BLaER1 (cell line): Measurements from ENCODE around the gene DHRS7B.
A peak's percentile ranks its signal among the peaks of the same experiment; 100 is the strongest.
"Not testable (repeated sequence)": the region's sequence is repeated elsewhere in the genome, so short reads cannot be mapped to it uniquely, and the experiment has no call there.

Source experiments
- H3K27ac ChIP-seq: shearing (Covaris generic); formaldehyde crosslinking; 2 replicates; pipeline ENCODE4 v1.8.1; 2022
- H3K27me3 ChIP-seq: shearing (Covaris generic); formaldehyde crosslinking; 2 replicates; pipeline ENCODE4 v1.8.1; 2022
- H3K36me3 ChIP-seq: shearing (Covaris generic); formaldehyde crosslinking; 2 replicates; pipeline ENCODE4 v1.8.1; 2022
- H3K4me1 ChIP-seq: shearing (Covaris generic); formaldehyde crosslinking; 2 replicates; pipeline ENCODE4 v1.8.1; 2022
- H3K4me2 ChIP-seq: shearing (Covaris generic); formaldehyde crosslinking; 2 replicates; pipeline ENCODE4 v1.8.1; 2022
- H3K4me3 ChIP-seq: shearing (Covaris generic); formaldehyde crosslinking; 2 replicates; pipeline ENCODE4 v1.8.1; 2022
- H3K9ac ChIP-seq: shearing (Covaris generic); formaldehyde crosslinking; 2 replicates; pipeline ENCODE4 v1.8.1; 2022
- H3K9me3 ChIP-seq: shearing (Covaris generic); formaldehyde crosslinking; 2 replicates; pipeline ENCODE4 v1.8.1; 2022
- H4K20me1 ChIP-seq: shearing (Covaris generic); formaldehyde crosslinking; 2 replicates; pipeline ENCODE4 v1.8.1; 2022
- Cebpa-rat ChIP-seq: shearing (Covaris generic); IDR thresholded peaks from 2 replicates; pipeline ENCODE4 v1.8.1; 2022

DHRS7B gene

GRCh38 chr17:21186399-21187187 lies 59.8 kb downstream of the DHRS7B start:
- H3K4me2 ChIP-seq: no peak overlapping the region
- H3K36me3 ChIP-seq: peaks cover 73% of the 10 kb centered on the region
- no peaks in the 10 kb centered on the region for H3K9me3 ChIP-seq
- no peaks in the 10 kb centered on the region for H4K20me1 ChIP-seq
- TF ChIP-seq Cebpa-rat: no peak
- H3K4me1 ChIP-seq: no peaks in the 10 kb centered on the region
- no peak overlapping the region for H3K9ac ChIP-seq
- no peaks in the 10 kb centered on the region for H3K27me3 ChIP-seq
- no peak overlapping the region for H3K27ac ChIP-seq
- no peak overlapping the region for H3K4me3 ChIP-seq

- Histone ChIP-seq H3K9ac (no peak overlapping the region), H3K27me3 (no peaks in the 10 kb centered on the region), H4K20me1 (peaks cover 3% of the 10 kb centered on the region), H3K4me3 (no peak overlapping the region), H3K4me1 (peaks cover 20% of the 10 kb centered on the region), H3K36me3 (peaks cover 78% of the 10 kb centered on the region), H3K27ac (no peak overlapping the region), H3K4me2 (no peak overlapping the region), H3K9me3 (no peaks in the 10 kb centered on the region)
- TF ChIP-seq Cebpa-rat: no peak
Measured at GRCh38 chr17:21189361-21189760, 62.6 kb downstream of the DHRS7B start.

- Histone ChIP-seq H3K9me3 (no peaks in the 10 kb centered on the region), H4K20me1 (peaks cover 11% of the 10 kb centered on the region), H3K4me3 (no peak overlapping the region), H3K4me1 (peaks cover 27% of the 10 kb centered on the region), H3K9ac (no peak overlapping the region), H3K27ac (no peak overlapping the region), H3K36me3 (peaks cover 71% of the 10 kb centered on the region), H3K4me2 (no peak overlapping the region), H3K27me3 (no peaks in the 10 kb centered on the region)
- TF ChIP-seq Cebpa-rat: no peak
Measured at GRCh38 chr17:21190078-21190477, 63.3 kb downstream of the DHRS7B start.

- no peak for TF ChIP-seq Cebpa-rat
- H3K36me3 ChIP-seq: peaks cover 73% of the 10 kb centered on the region
- H3K4me1 ChIP-seq: peaks cover 43% of the 10 kb centered on the region
Measured at GRCh38 chr17:21191698-21192097, 64.9 kb downstream of the DHRS7B start.

GRCh38 chr17:21192414-21192813 lies 65.7 kb downstream of the DHRS7B start:
- H3K27me3 ChIP-seq, H3K9me3 ChIP-seq, H3K9ac ChIP-seq, H3K27ac ChIP-seq, H3K4me3 ChIP-seq: not testable (repeated sequence)
- Histone ChIP-seq H3K36me3 (peaks cover 75% of the 10 kb centered on the region), H4K20me1 (peaks cover 34% of the 10 kb centered on the region), H3K4me2 (peak overlapping the region; percentile 68; the same call in 1 of the 2 replicates), H3K4me1 (peaks cover 48% of the 10 kb centered on the region)

More at GRCh38 chr17:21191698-21192097, 64.9 kb downstream of the DHRS7B start:
- peaks cover 27% of the 10 kb centered on the region for H4K20me1 ChIP-seq
- H3K4me3 ChIP-seq: no peak overlapping the region
- no peak overlapping the region for H3K9ac ChIP-seq
- no peaks in the 10 kb centered on the region for H3K9me3 ChIP-seq
- no peaks in the 10 kb centered on the region for H3K27me3 ChIP-seq
- H3K27ac ChIP-seq: no peak overlapping the region
- H3K4me2 ChIP-seq: no peak overlapping the region

GRCh38 chr17:21193031-21193430 lies 66.3 kb downstream of the DHRS7B start:
- Histone ChIP-seq H4K20me1 (peaks cover 40% of the 10 kb centered on the region), H3K27ac (peak overlapping the region; percentile 60; the same call in 1 of the 2 replicates), H3K4me1 (peaks cover 54% of the 10 kb centered on the region)

GRCh38 chr17:21194226-21194625 lies 67.5 kb downstream of the DHRS7B start:
- H3K4me2 ChIP-seq: peak overlapping the region; percentile 68
- H3K27ac ChIP-seq: peak overlapping the region; percentile 60

More at GRCh38 chr17:21193031-21193430, 66.3 kb downstream of the DHRS7B start:
- no peak overlapping the region for H3K4me3 ChIP-seq
- no peaks in the 10 kb centered on the region for H3K27me3 ChIP-seq
- H3K9me3 ChIP-seq: no peaks in the 10 kb centered on the region
- peak overlapping the region; percentile 68 for H3K4me2 ChIP-seq
- TF ChIP-seq Cebpa-rat: no peak
- no peak overlapping the region for H3K9ac ChIP-seq
- peaks cover 81% of the 10 kb centered on the region for H3K36me3 ChIP-seq

GRCh38 chr17:21194703-21195102 lies 67.9 kb downstream of the DHRS7B start:
- Histone ChIP-seq H3K9me3 (no peaks in the 10 kb centered on the region), H3K4me3 (no peak overlapping the region), H3K4me2 (peak overlapping the region; percentile 68), H3K27me3 (no peaks in the 10 kb centered on the region), H3K36me3 (peaks cover 83% of the 10 kb centered on the region), H3K4me1 (peaks cover 57% of the 10 kb centered on the region), H3K9ac (peak overlapping the region; percentile 40; the same call in 1 of the 2 replicates), H4K20me1 (peaks cover 57% of the 10 kb centered on the region), H3K27ac (peak overlapping the region; percentile 60)
- no peak for TF ChIP-seq Cebpa-rat

More at GRCh38 chr17:21194226-21194625, 67.5 kb downstream of the DHRS7B start:
- Histone ChIP-seq H3K9ac (peak overlapping the region; percentile 40; the same call in 1 of the 2 replicates), H3K4me3 (no peak overlapping the region), H3K36me3 (peaks cover 83% of the 10 kb centered on the region), H3K9me3 (no peaks in the 10 kb centered on the region), H4K20me1 (peaks cover 52% of the 10 kb centered on the region), H3K4me1 (peaks cover 54% of the 10 kb centered on the region), H3K27me3 (no peaks in the 10 kb centered on the region)
- TF ChIP-seq Cebpa-rat: no peak

GRCh38 chr17:21196126-21196525 lies 69.4 kb downstream of the DHRS7B start:
- peaks cover 71% of the 10 kb centered on the region for H3K4me1 ChIP-seq
- H4K20me1 ChIP-seq: peaks cover 71% of the 10 kb centered on the region
- no peaks in the 10 kb centered on the region for H3K9me3 ChIP-seq
- no peak overlapping the region for H3K9ac ChIP-seq
- no peaks in the 10 kb centered on the region for H3K27me3 ChIP-seq
- H3K36me3 ChIP-seq: peaks cover 83% of the 10 kb centered on the region
- H3K4me3 ChIP-seq: no peak overlapping the region
- H3K4me2 ChIP-seq: peak overlapping the region; percentile 68; the same call in 1 of the 2 replicates
- TF ChIP-seq Cebpa-rat: no peak
- peak overlapping the region; percentile 29; the same call in 1 of the 2 replicates for H3K27ac ChIP-seq

GRCh38 chr17:21198411-21198810 lies 71.6 kb downstream of the DHRS7B start:
- Histone ChIP-seq H3K4me3 (no peak overlapping the region), H3K4me2 (no peak overlapping the region), H3K9ac (no peak overlapping the region), H3K9me3 (no peaks in the 10 kb centered on the region), H4K20me1 (peaks cover 94% of the 10 kb centered on the region), H3K36me3 (peaks cover 82% of the 10 kb centered on the region), H3K4me1 (peaks cover 72% of the 10 kb centered on the region), H3K27me3 (no peaks in the 10 kb centered on the region), H3K27ac (no peak overlapping the region)
- TF ChIP-seq Cebpa-rat: no peak
